NCI-H345 (cell line): Measurements from ENCODE around the gene AGBL4.

Experiments
- DNase-seq: peaks from one replicate; lab custom pipeline; 2025; lab: John Stamatoyannopoulos, UW

The AGBL4 gene

DNA sequence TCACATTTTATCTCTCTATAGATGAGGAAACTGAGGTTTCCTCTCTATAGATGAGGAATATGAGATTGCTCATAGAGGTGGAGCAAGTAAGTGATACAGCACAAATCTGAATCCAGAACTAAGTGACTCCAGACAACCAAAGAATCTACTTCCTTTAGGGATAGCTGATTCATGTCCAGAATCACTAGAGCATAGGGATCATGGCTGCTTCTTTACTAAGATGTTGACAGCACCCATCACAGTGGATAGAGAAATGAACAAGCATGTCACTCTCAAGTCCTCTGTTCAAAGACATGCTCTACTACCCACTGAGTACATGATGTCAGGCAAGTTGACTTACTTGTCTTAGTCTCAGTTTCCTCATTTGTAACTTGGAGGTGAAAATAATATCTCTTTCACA lies 1435.7 kb downstream of the AGBL4 start:
- DNase-seq, result no peak

DNA sequence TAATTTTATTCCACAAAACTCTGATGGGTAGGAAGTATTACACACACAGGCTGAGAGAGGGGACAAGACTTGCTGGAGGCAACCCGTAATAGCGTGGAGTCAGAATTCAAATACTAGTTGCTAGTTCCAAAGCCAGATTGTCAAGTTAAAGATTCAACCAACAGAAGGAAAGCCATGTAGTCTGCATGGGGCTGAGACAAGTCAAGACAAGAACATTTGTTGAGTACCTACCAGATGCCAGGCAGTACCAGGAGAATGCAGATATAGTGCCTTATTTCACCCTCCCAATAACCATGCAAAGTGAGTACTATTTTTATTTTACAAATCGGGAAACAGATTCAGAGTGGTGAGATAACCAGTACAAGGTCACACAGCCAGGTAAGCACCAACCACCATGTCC lies 1441.3 kb downstream of the AGBL4 start:
- DNase-seq, result no peak

DNA sequence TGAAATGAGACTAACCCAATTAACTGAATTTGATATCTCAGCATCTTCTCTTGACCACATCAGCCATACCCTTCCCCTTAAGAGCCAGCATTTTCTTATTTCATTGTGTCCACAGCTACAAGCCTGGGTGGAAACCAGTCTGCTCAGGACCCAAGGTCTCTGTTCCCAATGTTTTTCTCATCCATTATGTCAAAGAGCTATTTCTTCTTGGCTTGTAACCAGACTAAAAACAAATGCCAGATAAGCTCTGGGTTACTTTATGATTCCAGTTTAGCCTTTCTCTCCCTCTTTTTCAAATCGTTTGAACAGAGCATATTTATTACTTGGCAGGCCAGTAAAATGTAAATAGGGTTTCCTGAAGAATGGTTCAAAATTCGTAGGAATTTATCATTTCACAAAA lies 1442.5 kb downstream of the AGBL4 start:
- no peak for DNase-seq

DNA sequence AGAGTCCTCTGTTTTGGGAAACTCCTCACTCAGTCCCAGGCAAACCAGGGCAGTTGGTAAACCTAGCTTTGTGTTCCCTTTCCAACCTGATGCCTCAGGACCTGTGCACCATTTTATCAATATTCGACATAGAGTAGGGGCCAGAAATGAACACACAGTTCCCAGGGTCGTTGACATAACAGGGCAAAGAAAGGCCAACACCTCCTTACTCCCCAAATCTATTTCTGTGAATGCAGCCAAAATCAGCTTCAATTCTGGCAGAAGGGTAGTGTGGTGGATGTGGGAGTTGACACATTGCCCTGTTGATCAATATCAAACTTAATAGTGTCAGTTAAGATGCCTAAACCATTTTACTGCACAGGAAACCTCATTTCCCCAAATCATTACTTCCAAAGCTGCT lies 1447.2 kb downstream of the AGBL4 start:
- DNase-seq, result no peak

DNA sequence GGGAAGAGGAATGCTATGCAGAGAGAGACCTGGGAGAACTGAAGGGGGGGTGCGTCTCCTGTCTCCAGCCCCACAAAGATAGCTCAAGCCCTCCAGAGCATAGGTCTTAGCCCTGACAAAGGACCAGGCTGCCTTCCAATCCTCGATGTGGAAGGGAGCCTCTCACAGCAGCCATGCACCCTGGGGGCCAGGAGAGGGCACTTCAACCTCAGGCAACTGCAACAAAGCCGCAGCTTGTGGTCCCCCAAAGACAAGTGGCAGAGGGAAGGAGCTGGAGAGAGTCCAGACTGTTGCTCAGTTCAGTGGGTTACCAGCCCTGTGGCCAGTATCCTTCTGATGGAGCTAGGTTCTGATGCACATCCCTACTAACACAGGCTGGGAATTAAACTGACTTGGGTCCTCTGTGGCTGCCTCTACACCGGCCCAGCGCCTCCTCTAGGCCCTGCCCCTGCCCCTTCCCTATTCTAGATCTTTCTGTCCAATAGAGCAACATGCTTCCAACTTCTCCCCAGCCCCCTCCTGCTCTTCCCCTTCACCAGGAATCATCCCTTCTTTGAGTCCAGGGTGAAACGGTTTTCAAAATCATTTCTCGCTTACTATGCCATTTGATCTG lies 1451.0 kb downstream of the AGBL4 start:
- peak; percentile 82 for DNase-seq

DNA sequence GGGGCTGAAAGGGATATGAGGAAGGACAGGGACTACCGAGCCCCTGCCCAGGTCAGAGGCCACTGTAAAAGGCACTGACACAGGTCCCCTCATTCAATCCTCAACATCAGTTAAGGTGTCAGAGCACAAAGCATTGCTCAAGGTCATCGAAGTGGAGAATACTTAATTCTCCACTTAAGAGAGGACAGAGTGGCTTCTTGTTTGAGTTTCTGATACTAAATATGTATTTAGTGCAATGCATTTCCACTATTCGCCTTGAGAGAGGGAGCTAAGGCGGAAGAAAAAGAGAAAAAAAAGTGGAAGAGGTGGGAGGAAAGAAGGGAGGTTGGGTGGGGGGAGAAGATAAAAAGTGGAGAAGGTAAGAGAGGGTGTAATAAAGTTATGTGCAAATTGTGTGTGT lies 1451.6 kb downstream of the AGBL4 start:
- DNase-seq, result no peak

DNA sequence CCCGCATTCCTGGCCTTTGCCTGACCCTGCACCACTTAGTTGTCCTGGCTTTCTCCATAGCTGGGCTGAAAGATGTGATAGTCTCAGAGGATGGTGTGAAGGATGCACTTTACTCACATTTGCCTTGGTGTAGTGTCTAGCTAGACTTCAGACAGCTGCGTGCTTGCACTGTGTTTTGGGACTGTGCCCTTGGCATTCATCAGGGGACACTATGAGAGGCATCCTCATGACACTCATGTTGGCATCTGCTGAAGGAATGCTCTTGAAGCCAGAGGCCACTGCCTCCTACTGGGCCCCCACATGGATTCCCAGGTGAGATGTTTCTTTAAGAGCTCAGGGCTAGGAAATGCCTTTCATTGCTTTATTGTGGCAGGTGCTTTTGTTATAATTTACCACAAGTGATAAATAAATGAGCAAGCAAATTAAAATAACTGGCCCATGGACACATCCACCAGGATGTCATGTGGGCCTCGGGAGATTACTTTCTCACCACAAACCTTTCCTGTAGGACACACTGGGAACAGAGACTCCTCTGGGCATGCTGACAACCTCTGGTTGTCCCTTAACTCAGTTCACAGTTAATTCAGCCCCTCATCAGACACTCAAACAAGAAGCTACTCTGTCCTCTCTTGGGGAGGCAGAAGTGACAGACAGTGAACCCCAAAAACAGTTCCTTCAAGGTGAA lies 1452.3 kb downstream of the AGBL4 start:
- no peak for DNase-seq

DNA sequence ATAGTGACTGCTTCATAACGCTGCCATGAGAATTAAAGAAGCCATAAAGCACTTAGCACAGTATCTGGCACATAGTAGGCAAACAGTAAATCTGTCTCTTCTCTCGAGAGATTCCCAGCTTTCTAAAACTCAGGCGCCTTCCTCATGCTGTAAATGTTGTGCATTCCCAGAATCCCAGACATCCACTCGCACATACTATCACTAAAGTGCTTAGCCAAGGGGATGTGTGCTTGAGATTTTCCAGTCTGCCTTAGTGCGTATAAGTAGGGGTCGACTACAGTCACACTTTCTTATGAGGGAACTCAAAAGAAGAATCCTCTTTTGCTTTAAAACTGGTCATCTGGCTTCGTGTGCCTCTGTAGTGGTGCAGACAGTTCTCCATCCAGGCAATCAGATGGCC lies 1453.2 kb downstream of the AGBL4 start:
- no peak for DNase-seq

DNA sequence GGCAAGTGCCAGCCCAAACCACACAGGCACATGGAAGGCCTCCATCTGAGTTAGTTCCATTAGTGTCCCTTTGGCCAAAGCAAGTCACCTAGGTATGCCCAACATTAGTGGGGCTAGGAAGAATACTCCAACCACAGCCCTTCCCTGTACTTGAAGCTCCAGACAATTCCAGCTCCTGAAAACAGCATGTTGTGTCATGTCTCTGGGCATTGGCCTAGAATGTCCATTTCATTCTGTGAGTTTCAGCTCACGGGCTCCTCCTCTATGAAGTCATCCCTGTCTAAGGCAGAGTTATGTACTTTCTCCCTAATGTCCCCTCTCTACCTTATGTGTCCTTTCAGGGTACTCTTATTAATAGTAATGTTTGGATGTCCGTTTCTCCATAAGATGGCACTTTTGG lies 1455.3 kb downstream of the AGBL4 start:
- no peak for DNase-seq

DNA sequence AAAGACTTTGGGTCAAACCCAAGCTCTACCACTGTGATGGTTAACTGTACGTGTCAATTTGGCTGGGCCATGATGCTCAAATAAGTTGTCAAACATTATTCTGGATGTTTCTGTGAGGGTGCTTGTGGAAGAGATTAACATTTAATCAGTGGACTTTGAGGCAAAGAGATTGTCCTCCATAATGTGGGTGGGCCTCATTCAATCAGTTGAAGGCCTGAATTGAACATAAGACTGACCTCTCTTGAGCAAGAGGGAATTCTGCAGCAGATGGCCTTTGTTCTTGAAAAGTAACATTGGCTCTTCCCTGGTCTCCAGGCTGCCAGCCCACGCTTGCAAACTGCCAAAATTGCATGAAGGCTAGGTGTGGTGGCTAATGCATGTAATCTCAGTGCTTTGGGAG lies 1457.3 kb downstream of the AGBL4 start:
- DNase-seq, result no peak

DNA sequence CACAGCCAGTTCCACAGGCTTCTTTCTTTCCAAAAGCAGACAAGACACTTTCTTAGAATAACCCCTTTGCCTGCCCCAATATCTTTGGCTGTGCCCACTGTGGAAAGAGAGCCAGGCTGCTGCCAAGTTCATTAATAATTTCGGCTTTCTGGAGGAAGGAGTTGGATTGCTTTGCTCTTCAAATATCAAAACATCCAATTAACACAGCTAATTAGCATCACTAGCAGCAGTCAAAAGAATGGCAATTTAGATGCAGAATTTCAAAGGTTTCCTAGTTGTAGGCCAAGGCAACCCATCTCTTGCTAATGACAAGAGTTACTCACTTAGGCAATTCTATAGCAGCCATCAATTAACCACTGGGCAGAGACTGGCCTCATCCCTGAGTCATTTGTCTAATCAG lies 1460.7 kb downstream of the AGBL4 start:
- no peak for DNase-seq

DNA sequence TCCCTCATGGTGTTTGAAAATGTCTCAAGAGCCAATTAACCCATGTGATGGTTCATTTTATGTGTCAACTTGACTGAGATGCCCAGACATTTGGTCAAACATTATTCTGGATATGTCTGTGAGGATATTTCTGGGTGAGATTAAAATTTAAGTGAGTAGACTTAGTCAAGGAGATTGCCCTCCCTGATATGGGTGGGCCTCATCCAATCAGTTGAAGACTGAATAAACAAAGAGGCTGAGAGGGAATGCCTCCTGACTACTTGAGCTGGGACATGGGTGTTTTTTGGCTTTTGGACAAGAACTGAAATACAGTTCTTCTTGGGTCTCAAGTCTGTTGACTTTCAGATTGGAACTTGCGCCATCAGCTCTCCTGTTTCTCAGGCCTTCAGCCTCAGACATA lies 1462.3 kb downstream of the AGBL4 start:
- no peak for DNase-seq

DNA sequence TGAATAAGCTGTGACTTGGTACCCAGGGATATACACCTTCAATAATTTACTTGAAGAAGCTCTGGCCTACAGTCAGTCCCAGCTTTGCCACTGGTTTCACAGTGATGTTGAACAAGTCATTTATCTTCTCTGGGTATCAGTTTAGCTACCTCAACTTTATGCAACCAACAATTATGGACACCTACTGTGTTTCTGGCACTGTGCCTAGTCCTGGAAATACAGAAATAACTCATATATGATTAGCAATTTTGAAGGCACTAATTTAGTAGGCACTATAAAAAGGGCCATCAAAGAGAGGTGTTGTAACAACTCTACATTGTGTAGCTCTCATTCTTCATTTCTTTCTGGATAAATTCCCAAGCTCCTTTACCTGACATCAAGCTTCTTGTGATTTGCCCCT lies 1463.2 kb downstream of the AGBL4 start:
- no peak for DNase-seq

DNA sequence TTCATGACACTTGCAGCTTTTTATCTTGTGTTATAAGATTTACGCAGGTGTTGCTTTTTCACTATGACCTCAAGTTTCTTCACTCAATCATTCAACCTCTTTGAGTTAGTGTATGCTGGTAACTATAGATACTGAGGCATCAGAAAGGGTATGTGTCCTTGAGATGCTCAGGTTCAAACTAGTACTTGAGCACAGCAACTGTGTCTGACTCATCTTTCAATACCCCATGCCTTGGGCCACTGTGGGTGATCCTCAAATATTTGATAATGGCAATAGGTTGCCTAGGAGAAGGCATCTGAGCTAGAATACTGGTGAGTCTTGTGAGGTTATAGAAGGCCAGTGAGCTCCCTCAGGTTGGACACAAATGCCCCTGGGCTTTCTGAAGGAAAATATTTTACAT lies 1463.6 kb downstream of the AGBL4 start:
- no peak for DNase-seq

DNA sequence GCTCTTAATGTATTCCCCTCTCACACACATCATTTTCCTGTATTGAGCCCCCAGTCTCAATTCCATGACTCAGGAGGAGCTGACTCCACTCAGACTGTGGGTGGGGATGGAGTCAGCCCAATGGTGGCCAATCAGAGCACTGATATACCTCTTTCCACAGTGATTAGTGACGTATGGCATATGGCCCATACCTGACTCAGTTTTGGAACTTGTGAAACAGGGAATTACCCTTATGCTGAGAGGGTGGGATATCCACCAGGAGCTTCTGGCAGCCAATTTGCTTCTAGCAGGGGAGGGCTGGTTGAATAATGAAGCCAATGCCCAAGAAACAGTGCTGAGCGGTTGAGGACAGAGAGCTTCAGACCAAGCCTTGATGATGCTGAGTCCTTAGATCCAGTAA lies 1465.4 kb downstream of the AGBL4 start:
- DNase-seq, result no peak

DNA sequence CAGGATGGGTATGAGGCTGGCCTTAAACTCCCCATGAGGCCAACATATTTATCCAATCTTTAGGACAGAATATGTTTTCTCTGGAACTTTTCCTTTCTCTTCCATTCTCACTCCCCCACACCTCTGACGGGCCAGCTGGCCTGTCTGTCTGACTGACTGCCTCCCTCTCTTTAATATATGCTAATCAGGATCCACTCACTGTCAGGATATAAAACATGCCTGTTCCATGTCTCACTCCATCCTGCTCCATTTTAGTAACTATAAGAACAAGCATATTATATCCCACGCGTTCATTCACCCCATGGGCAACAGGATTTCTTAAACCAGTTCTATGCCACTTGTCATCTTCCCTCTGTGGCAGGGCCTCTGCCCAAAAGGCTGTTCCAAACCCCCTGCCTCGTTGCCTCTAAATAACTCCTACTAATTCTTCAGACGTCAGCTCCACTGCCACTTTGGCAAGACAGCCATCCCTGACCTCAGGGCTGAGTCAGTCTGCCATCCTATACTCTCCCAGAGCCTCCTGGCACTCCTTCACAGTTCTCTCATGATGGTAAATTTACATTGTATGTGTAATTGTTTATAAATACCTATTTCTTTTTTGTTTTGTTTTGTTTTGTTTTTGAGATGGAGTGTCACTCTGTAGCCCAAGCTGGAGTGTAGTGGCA lies 1467.4 kb downstream of the AGBL4 start:
- no peak for DNase-seq

DNA sequence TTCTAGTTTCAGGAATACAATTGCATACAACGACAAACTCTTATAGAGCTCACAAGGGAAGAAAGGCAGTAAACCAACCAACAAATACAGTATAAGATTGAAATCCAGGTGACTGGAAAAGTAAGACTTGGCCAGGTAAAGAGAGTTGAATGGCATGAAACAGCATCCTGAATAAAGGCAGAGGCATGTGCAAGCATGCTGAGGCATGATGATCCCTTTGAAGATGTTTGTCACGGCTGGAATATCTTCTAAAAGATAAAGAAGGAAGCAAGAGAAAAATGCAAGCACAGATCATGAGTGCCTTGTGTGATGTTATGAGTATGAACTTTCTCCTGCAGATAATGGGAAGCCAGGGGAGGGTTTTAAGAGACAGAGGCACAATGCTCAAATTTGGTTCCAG lies 1468.5 kb downstream of the AGBL4 start:
- no peak for DNase-seq

DNA sequence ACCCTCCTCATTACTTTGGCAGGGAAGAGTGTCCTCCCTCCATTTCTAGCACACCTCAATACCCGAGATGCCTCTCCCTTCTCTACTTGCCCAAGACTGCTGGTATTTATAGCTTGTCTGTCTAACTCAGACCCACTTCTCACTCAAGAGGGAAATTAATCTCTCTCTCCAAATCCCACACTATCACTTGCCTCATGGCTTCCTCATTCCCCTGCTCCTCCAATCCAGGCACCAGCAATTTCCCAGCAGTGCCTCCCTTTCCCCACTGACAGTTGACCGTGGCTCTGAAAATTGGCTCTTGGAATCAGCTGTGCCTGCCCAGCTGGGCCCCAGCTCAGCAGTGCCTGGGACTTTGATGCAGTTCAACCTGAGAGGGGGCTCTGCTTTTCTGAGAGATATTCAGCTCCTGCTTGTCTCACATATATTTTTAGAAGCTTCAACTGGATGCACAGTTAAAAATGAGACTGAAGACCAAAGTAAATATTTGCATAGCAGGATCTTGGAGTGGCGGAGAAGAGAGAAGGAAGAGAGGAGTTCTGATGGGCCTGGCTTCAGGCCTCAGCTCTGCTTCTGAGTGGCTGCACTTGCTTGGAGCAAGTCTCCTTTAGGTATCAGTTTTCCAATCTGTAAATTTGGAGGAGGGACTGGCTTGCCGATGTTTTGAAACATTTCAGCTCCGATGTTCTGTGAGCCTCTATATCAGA lies 1470.7 kb downstream of the AGBL4 start:
- DNase-seq, result no peak

DNA sequence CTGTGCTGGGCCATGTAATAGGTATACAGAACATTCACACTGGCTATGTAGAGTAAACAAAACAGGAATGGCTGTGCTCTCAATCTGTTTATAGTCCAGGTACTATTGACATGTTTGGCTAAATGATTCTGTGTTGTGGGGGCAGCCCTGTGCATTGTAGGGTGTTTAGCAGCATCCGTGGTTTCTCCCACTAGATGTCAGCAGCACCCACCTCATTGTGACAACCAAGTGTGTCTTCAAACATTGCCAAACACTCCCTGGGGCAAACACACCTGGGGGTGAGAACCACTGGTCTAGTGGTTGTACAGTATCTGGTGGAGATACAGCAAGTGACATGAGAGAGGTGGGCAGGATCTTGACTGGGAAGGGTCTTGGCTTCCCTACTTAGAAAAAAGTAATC lies 1471.3 kb downstream of the AGBL4 start:
- DNase-seq, result peak; percentile 41

DNA sequence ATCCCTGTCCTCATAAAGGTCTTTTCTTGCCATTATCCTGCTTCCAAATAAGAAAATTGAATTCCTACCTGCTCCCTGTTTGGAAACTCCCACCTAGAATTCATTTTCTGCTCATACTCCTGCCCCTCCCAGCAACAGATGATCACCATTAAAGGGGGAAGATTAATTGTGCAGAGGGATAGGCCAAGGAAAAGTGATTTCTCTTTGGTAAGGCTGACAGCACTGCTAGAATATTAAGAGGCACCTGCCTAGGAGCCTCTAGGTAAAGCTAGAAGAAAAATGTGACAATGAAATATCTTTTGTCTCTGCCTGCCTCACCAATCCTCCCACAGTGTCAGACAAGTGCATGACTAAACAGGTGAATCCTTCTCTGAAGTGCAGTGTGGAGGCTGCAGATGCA lies 1474.8 kb downstream of the AGBL4 start:
- DNase-seq, result no peak

DNA sequence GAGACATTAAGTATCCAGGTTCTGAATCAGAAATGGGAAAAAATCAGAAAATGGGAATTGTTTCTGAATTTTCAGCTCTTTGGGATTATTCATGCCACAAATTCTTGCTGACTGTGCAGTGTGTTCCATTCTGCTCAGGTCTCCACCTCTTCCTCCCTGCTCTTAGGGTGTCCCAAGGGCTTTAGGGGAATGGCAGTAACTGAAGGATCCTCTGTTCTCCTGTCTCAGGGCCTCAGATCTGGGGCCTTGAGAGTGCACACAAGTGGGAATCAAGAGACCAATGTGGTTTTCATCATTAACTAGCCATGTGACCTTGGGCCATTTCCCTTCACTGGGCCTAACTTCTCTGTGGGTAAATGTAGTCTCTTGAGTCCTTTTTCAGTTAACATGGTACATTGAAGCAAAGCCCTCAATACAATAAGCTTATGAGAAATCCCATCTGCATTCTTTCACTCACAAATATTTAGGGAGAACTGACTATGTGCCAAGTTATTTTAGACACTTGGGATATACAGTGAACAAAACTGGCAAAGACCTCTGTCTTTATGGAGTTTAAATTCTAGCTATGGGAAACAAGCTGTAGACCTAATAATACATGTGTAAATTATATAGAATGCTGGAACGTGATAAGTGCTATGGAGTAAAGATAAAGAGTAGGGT lies 1476.1 kb downstream of the AGBL4 start:
- DNase-seq, result no peak

DNA sequence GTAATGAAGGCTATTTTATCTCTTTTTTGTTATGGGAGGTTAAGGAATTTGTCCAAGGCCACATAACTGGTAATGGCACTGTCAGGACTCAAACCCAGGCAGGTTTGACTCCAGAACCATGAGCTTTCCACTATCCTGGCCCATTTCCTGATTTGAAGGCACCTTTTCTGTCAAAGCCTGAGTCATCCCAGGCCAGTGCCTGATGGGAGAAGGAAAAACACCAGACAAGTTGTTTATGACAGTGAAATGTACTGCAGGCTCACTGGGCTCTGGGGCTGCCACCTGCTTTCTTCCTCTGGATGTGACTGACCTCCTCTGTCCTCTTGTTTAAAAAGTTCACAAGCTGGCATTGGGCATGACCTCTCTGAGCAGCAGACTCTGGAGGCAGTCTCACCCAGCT lies 1479.9 kb downstream of the AGBL4 start:
- no peak for DNase-seq

DNA sequence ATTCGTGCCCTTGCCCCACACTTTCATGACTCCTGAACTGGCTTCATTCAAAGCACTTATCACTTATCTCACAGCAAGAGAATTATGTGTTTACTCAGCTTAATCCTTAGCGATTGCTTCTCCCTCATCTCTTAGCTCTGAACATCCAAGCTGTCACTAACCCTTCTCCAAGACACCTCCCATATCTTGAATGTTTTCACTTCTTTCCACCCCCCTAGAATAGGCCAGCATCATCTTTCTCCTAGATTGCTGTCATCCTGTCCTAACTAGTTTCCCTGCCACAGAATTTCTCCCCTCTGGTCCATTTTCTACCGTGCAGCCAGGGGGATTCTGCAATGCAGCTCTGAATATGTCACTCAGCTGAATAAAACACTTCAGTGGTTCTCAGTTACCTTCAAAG lies 1483.2 kb downstream of the AGBL4 start:
- no peak for DNase-seq
